H9 (cell line): ENCODE results near the gene NTSR1. TPM values are rescaled to one million over a fixed set of nuclear protein-coding genes. Genes with fewer than 3 reads are reported as not detected.

Experiments used
- DNase-seq: peaks from one replicate; pipeline ENCODE4 v3.0.0-alpha.2; 2017
- H2AFZ ChIP-seq: one replicate; pipeline ENCODE4 v1.6.1; 2013; ENCODE audit warnings: mild to moderate bottlenecking, low read length, control low read depth, moderate library complexity
- H2AK5ac ChIP-seq: 2 replicates; pipeline ENCODE4 v1.6.1; 2013; ENCODE audit warnings: low read length, control low read depth, mixed read lengths; ENCODE audit not compliant: insufficient read length
- H2BK120ac ChIP-seq: one replicate; pipeline ENCODE4 v1.6.1; 2013; ENCODE audit warnings: low read depth, mild to moderate bottlenecking, low read length, control low read depth, inconsistent platforms; ENCODE audit not compliant: poor library complexity, severe bottlenecking
- H2BK12ac ChIP-seq: 2 replicates; pipeline ENCODE4 v1.6.1; 2013; ENCODE audit warnings: low read length, control low read depth, mixed read lengths, low read depth; ENCODE audit not compliant: insufficient read length
- H2BK15ac ChIP-seq: 2 replicates; pipeline ENCODE4 v1.6.1; 2013; ENCODE audit warnings: low read depth, low read length, control low read depth
- H2BK20ac ChIP-seq: one replicate; pipeline ENCODE4 v1.6.1; 2013; ENCODE audit warnings: low read depth, mild to moderate bottlenecking, low read length, control low read depth, inconsistent platforms; ENCODE audit not compliant: poor library complexity, severe bottlenecking
- H2BK5ac ChIP-seq: 2 replicates; pipeline ENCODE4 v1.6.1; 2013; ENCODE audit warnings: low read length, control low read depth, mixed read lengths; ENCODE audit not compliant: insufficient read length
- H3K14ac ChIP-seq: 2 replicates; pipeline ENCODE4 v1.6.1; 2013; ENCODE audit warnings: low read length, control low read depth; ENCODE audit not compliant: insufficient read depth
- H3K18ac ChIP-seq: 2 replicates; pipeline ENCODE4 v1.6.1; 2013; ENCODE audit warnings: low read depth, mild to moderate bottlenecking, mixed read lengths, low read length, control low read depth; ENCODE audit not compliant: insufficient read length
- H3K23ac ChIP-seq: 2 replicates; pipeline ENCODE4 v1.6.1; 2013; ENCODE audit warnings: low read length, control low read depth, mixed read lengths, low read depth; ENCODE audit not compliant: insufficient read length
- H3K23me2 ChIP-seq: 2 replicates; pipeline ENCODE4 v1.6.1; 2013; ENCODE audit warnings: low read depth, mild to moderate bottlenecking, mixed read lengths, low read length, control low read depth; ENCODE audit not compliant: insufficient read length, poor library complexity, severe bottlenecking
- H3K27ac ChIP-seq: 2 replicates; pipeline ENCODE4 v1.5.1; 2013; ENCODE audit warnings: low read length, control low read depth, mixed read lengths, low read depth; ENCODE audit not compliant: insufficient read length
- H3K27me3 ChIP-seq: 2 replicates; pipeline ENCODE4 v1.6.1; 2013; ENCODE audit warnings: low read length, control low read depth, inconsistent platforms; ENCODE audit not compliant: insufficient read depth
- H3K4ac ChIP-seq: 2 replicates; pipeline ENCODE4 v1.6.1; 2013; ENCODE audit warnings: low read depth, mild to moderate bottlenecking, control low read depth, inconsistent platforms, low read length, moderate library complexity
- H3K4me1 ChIP-seq: 2 replicates; pipeline ENCODE4 v1.6.1; 2013; ENCODE audit warnings: low read length, control low read depth, inconsistent platforms; ENCODE audit not compliant: insufficient read depth
- H3K4me2 ChIP-seq: 2 replicates; pipeline ENCODE4 v1.6.1; 2013; ENCODE audit warnings: low read length, control low read depth, mixed read lengths; ENCODE audit not compliant: insufficient read length, insufficient read depth
- H3K56ac ChIP-seq: 2 replicates; pipeline ENCODE4 v1.6.1; 2013; ENCODE audit warnings: low read depth, mild to moderate bottlenecking, mixed read lengths, low read length, control low read depth; ENCODE audit not compliant: insufficient read length
- H3K79me1 ChIP-seq: 2 replicates; pipeline ENCODE4 v1.6.1; 2013; ENCODE audit warnings: low read depth, mild to moderate bottlenecking, moderate library complexity, low read length, control low read depth, inconsistent platforms; ENCODE audit not compliant: insufficient read depth, poor library complexity, severe bottlenecking
- H3K79me2 ChIP-seq: 2 replicates; pipeline ENCODE4 v1.6.1; 2013; ENCODE audit warnings: low read length, control low read depth, inconsistent platforms; ENCODE audit not compliant: insufficient read depth
- H3K9ac ChIP-seq: 2 replicates; pipeline ENCODE4 v1.6.1; 2013; ENCODE audit warnings: low read length, control low read depth, mixed read lengths; ENCODE audit not compliant: insufficient read length; ENCODE audit errors: extremely low read depth
- H3K9me3 ChIP-seq: one replicate; pipeline ENCODE4 v1.6.1; 2013; ENCODE audit warnings: low read depth, low read length, inconsistent platforms; ENCODE audit not compliant: control insufficient read depth
- H3T11ph ChIP-seq: one replicate; pipeline ENCODE4 v1.6.1; 2013; ENCODE audit warnings: mild to moderate bottlenecking, low read length, control low read depth, inconsistent platforms
- H4K20me1 ChIP-seq: one replicate; pipeline ENCODE4 v1.6.1; 2013; ENCODE audit not compliant: control insufficient read depth, insufficient read length, insufficient read depth
- H4K5ac ChIP-seq: 2 replicates; pipeline ENCODE4 v1.6.1; 2013; ENCODE audit warnings: low read depth, mild to moderate bottlenecking, mixed read lengths, low read length, control low read depth; ENCODE audit not compliant: insufficient read length
- H4K8ac ChIP-seq: replicated peaks from 2 replicates; pipeline ENCODE4 v1.6.1; 2013; ENCODE audit warnings: low read length, control low read depth, mixed read lengths, low read depth; ENCODE audit not compliant: insufficient read length
- H4K91ac ChIP-seq: 2 replicates; pipeline ENCODE4 v1.6.1; 2013; ENCODE audit warnings: low read depth, mild to moderate bottlenecking, moderate library complexity, mixed read lengths, low read length, control low read depth; ENCODE audit not compliant: insufficient read length
- H3K27ac Mint-ChIP-seq, 3 experiments: 2 replicates in 2 of 3; 3 replicates in 1 of 3; pipeline ENCODE4 v1.8.0; 2020 to 2021; ENCODE audit warnings: mixed read lengths in 3 of 3, mild to moderate bottlenecking in 1 of 3, moderate library complexity in 1 of 3
- H3K27me3 Mint-ChIP-seq: 2 replicates; pipeline ENCODE4 v1.8.0; 2021; ENCODE audit warnings: low read depth, mild to moderate bottlenecking, moderate library complexity, mixed read lengths
- H3K36me3 Mint-ChIP-seq, 3 experiments: 2 replicates in 2 of 3; 3 replicates in 1 of 3; pipeline ENCODE4 v1.8.0; 2020 to 2021; ENCODE audit warnings: low read depth in 3 of 3, mixed read lengths in 3 of 3; ENCODE audit not compliant: insufficient read depth in 1 of 3
- H3K4me1 Mint-ChIP-seq, 2 experiments: 2 replicates each; pipeline ENCODE4 v1.8.0; 2020; ENCODE audit warnings: mixed read lengths in 2 of 2
- H3K4me3 Mint-ChIP-seq, 2 experiments: 2 replicates in 1 of 2; 3 replicates in 1 of 2; pipeline ENCODE4 v1.8.0; 2020 to 2021; ENCODE audit warnings: mild to moderate bottlenecking in 2 of 2, mixed read lengths in 2 of 2, moderate library complexity in 1 of 2
- H3K9me3 Mint-ChIP-seq, 2 experiments: 2 replicates in 1 of 2; 3 replicates in 1 of 2; pipeline ENCODE4 v1.8.0; 2020; ENCODE audit warnings: mild to moderate bottlenecking in 2 of 2, mixed read lengths in 2 of 2, moderate library complexity in 1 of 2
- CTCF ChIP-seq: fragments of 200-600 bp; sonication (generic); conservative IDR thresholded peaks from 3 replicates; pipeline ENCODE4 v1.8.0; 2021; ENCODE audit warnings: antibody characterized with exemption, mild to moderate bottlenecking
- WGBS: extraction: QIAGEN DNeasy Blood & Tissue Kit; methylation state at CpG from one replicate; pipeline ENCODE4 v1.1.7; 2013; ENCODE audit warnings: missing lambda C conversion rate, low lambda C conversion rate, mixed read lengths; ENCODE audit not compliant: insufficient read length; ENCODE audit errors: extremely low coverage; 5-methylcytosine and 5-hydroxymethylcytosine counted together
- total RNA-seq: library from RNA; stranded (reverse); gene quantifications from 2 replicates; pipeline ENCODE4 v1.2.1, GENCODE V29; 2021

NTSR1 gene
- total RNA-seq, 1 experiment from 2014 or later: 0.11 TPM

- H2BK20ac ChIP-seq: no peak overlapping the region
- H2BK120ac ChIP-seq: no peak overlapping the region
- H3K9me3 Mint-ChIP-seq: no peaks in the 10 kb centered on the region; a peak in 1 of 5 replicates
- no peak overlapping the region for H4K91ac ChIP-seq
- TF ChIP-seq CTCF: no peak
- no peaks in the 10 kb centered on the region for H3K23me2 ChIP-seq
- no peak overlapping the region for H2BK5ac ChIP-seq
- H3K14ac ChIP-seq: no peak overlapping the region; the same call in 1 of the 2 replicates
- H4K8ac ChIP-seq: no peak overlapping the region
- H3K79me1 ChIP-seq: no peaks in the 10 kb centered on the region
- H4K5ac ChIP-seq: no peak overlapping the region
- H3K27me3 ChIP-seq: no peaks in the 10 kb centered on the region
- H3K18ac ChIP-seq: no peak overlapping the region
- no peak overlapping the region for H3K4me3 Mint-ChIP-seq
- H2BK15ac ChIP-seq: no peak overlapping the region
- H3K23ac ChIP-seq: no peak overlapping the region
- no peaks in the 10 kb centered on the region for H3K9me3 ChIP-seq
- DNase-seq: no peak
- no peaks in the 10 kb centered on the region for H3K79me2 ChIP-seq
- H3K4me2 ChIP-seq: no peak overlapping the region
- no peaks in the 10 kb centered on the region for H4K20me1 ChIP-seq
- H3K4me1 Mint-ChIP-seq: peaks cover 2 to 14% of the 10 kb centered on the region in 2 experiments; a peak in 3 of 4 replicates
- no peak overlapping the region for H3K56ac ChIP-seq
- no peak overlapping the region for H2AK5ac ChIP-seq
- H2AFZ ChIP-seq: no peak overlapping the region
- H3K27ac ChIP-seq: no peak overlapping the region
- WGBS: no CpG with 5 or more reads among the region's 26 CpGs
- H3K9ac ChIP-seq: no peak overlapping the region
- peaks cover 8% of the 10 kb centered on the region for H3K27me3 Mint-ChIP-seq
- H3K4me1 ChIP-seq: no peaks in the 10 kb centered on the region
- H3K27ac Mint-ChIP-seq: no peak overlapping the region; a peak in 1 of 7 replicates
- H3K36me3 Mint-ChIP-seq: no peaks in the 10 kb centered on the region
- no peak overlapping the region for H3T11ph ChIP-seq
- H2BK12ac ChIP-seq: no peak overlapping the region
- H3K4ac ChIP-seq: no peak overlapping the region
These were observed 55.7 kb downstream of the NTSR1 start for GRCh38 chr20:62764156-62764935.
